SK-N-SH (cell line): Measurements from ENCODE around the gene DIAPH1.

Experiments used
- TF ChIP-seq, protein P1 (sequence below): IDR thresholded peaks from 2 replicates; pipeline ENCODE4; 2012
- TF ChIP-seq, protein P2 (sequence below): IDR thresholded peaks from 2 replicates; pipeline ENCODE4 v1.4.0; 2012; ENCODE audit warnings: low read depth, borderline replicate concordance
- TF ChIP-seq, protein P3 (sequence below): IDR thresholded peaks from 2 replicates; pipeline ENCODE4 v1.4.0; 2012; ENCODE audit warnings: low read depth

DNA sequence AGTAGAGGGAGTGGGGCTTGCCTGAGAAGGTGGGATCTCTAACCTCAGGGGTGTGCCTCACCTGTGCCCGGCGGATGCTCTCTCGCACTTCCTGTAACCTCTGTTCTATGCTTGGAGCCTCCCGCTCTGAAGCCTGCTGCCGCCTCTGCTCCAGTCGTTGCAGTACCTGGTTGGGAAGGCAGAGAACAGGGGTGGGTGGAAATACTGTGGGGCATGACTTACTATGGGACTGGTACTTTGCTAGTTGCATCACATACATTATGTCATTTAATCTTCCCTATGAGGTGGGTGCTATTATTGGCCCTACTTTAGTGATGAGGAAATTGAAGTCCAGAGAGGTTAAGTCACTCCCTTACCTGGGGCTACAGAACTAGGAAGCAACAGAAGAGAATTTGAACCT lies 27.2 kb upstream of the DIAPH1 start:
- TF ChIP-seq, protein P1, sequence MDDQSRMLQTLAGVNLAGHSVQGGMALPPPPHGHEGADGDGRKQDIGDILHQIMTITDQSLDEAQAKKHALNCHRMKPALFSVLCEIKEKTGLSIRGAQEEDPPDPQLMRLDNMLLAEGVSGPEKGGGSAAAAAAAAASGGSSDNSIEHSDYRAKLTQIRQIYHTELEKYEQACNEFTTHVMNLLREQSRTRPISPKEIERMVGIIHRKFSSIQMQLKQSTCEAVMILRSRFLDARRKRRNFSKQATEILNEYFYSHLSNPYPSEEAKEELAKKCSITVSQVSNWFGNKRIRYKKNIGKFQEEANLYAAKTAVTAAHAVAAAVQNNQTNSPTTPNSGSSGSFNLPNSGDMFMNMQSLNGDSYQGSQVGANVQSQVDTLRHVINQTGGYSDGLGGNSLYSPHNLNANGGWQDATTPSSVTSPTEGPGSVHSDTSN: no peak
- TF ChIP-seq, protein P2, sequence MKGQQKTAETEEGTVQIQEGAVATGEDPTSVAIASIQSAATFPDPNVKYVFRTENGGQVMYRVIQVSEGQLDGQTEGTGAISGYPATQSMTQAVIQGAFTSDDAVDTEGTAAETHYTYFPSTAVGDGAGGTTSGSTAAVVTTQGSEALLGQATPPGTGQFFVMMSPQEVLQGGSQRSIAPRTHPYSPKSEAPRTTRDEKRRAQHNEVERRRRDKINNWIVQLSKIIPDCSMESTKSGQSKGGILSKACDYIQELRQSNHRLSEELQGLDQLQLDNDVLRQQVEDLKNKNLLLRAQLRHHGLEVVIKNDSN: no peak
- TF ChIP-seq, protein P3, sequence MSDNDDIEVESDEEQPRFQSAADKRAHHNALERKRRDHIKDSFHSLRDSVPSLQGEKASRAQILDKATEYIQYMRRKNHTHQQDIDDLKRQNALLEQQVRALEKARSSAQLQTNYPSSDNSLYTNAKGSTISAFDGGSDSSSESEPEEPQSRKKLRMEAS: no peak
